Thoracic aorta (tissue), 2 donors: ENCODE data around the gene FKBP15. TPM values are rescaled to one million over a fixed set of nuclear protein-coding genes. Genes with fewer than 3 reads are reported as not detected.
"Not testable (repeated sequence)": the region's sequence is repeated elsewhere in the genome, so short reads cannot be mapped to it uniquely, and the experiment has no call there.

Source experiments
- ATAC-seq: fragments of 150-250 bp; one replicate; pipeline ENCODE4 v1.8.0; 2017; ENCODE audit warnings: low read depth; ENCODE audit not compliant: insufficient number of reproducible peaks, low FRiP score
- DNase-seq: peaks from one replicate; pipeline ENCODE4 v3.0.0-alpha.2; 2020; ENCODE audit warnings: low spot score
- H3K27ac ChIP-seq, 2 donors: fragments of 200-600 bp; sonication (generic); 1 replicate in 1 of 2; 2 replicates in 1 of 2; pipeline ENCODE4 v1.5.1; 2016; ENCODE audit warnings: mild to moderate bottlenecking in 2 of 2, moderate library complexity in 2 of 2
- H3K27me3 ChIP-seq: fragments of 200-600 bp; sonication (generic); replicated peaks from 2 replicates; pipeline ENCODE4 v1.6.0; 2016; ENCODE audit warnings: mild to moderate bottlenecking; ENCODE audit not compliant: insufficient read depth
- H3K36me3 ChIP-seq: fragments of 200-600 bp; sonication (generic); one replicate; pipeline ENCODE4 v1.5.1; 2016
- H3K4me1 ChIP-seq, 2 donors: fragments of 200-600 bp; sonication (generic); 1 replicate in 1 of 2; 2 replicates in 1 of 2; pipeline versions ENCODE4 v1.5.1 to v1.6.0; 2016; ENCODE audit warnings: low read depth in 2 of 2, mild to moderate bottlenecking in 1 of 2; ENCODE audit not compliant: control insufficient read depth in 1 of 2
- H3K4me3 ChIP-seq: fragments of 200-600 bp; sonication (generic); 2 replicates; pipeline ENCODE4 v1.5.1; 2016; ENCODE audit warnings: mild to moderate bottlenecking
- H3K9me3 ChIP-seq: fragments of 200-600 bp; sonication (generic); 2 replicates; pipeline ENCODE4 v1.5.1; 2016
- total RNA-seq, 2 donors: library from RNA; depleted of rRNA; stranded (reverse); fragments of >200 nt; gene quantifications; one replicate each; pipeline versions ENCODE4 v1.1.0 to v1.2.3, GENCODE V29; 2016
- TF ChIP-seq, protein P1 (sequence below): fragments of 200-600 bp; sonication (generic); IDR thresholded peaks from one replicate; pipeline ENCODE4 v1.5.1; 2019; ENCODE audit warnings: antibody characterized with exemption

FKBP15 gene
- total RNA-seq, 2 donors from 2014 or later = 23.3 to 26.4 TPM

DNA sequence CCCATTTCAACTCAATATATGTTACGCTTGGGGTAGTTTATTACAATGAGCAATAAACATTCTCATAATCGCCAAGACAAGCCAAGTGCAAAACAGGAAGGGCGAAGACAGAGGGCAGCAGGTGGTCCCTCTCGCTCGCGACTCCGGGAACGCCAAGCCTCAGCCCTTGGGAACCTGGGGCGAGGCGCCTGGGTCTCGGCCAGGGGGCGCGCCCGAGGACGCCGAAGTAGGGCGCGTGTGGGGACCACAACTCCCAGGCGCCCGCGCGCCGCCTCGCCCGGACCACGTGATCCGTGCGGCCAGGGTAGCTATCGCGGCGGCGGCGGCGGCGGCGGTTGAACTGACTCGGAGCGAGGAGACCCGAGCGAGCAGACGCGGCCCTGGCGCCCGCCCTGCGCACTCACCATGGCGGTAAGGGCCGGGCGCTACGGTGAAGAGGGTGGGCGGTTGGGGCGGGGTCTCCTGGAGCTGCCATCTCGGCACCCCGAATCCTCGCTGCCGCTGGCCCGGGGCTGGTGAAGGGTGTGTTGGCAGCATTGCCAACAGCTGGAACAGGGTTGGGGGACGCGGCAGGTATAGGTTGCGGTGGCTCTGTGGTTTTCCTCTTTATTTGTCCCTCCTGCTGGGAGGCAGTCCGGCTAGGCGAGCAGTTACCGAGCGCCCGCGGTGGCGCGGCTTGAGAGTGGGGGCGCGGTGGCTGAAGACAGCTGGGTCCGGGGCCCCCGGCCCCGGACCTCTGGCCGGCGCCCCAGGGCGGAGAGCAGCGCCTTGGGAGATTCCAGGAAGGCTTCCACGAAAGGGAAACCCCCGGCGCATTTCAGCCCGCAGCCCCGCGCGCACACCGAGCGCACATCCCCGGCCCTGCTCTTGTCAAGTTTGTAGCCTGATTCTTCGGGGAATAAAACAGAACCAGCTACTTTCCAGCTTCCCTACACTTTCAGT, 70.1 kb downstream of the FKBP15 start, which contains the start of gene SLC31A2:
SLC31A2 (plus strand) TSS at position 338 of the 942 bp plus-strand sequence; CDS start at position 406, 68 bp downstream.
- Histone ChIP-seq H3K27ac (peak within 1 kb of the TSS; percentile 34 to 75), H3K36me3 (no peaks in the 10 kb centered on the region), H3K27me3 (no peaks in the 10 kb centered on the region), H3K9me3 (no peaks in the 10 kb centered on the region), H3K4me3 (peak within 1 kb of the TSS; percentile 97), H3K4me1 (peaks cover 4 to 27% of the 10 kb centered on the region in 2 donors)
- TF ChIP-seq, protein P1, sequence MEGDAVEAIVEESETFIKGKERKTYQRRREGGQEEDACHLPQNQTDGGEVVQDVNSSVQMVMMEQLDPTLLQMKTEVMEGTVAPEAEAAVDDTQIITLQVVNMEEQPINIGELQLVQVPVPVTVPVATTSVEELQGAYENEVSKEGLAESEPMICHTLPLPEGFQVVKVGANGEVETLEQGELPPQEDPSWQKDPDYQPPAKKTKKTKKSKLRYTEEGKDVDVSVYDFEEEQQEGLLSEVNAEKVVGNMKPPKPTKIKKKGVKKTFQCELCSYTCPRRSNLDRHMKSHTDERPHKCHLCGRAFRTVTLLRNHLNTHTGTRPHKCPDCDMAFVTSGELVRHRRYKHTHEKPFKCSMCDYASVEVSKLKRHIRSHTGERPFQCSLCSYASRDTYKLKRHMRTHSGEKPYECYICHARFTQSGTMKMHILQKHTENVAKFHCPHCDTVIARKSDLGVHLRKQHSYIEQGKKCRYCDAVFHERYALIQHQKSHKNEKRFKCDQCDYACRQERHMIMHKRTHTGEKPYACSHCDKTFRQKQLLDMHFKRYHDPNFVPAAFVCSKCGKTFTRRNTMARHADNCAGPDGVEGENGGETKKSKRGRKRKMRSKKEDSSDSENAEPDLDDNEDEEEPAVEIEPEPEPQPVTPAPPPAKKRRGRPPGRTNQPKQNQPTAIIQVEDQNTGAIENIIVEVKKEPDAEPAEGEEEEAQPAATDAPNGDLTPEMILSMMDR = no peak
- peak; percentile 66 for DNase-seq
- ATAC-seq = peak; percentile 52

DNA sequence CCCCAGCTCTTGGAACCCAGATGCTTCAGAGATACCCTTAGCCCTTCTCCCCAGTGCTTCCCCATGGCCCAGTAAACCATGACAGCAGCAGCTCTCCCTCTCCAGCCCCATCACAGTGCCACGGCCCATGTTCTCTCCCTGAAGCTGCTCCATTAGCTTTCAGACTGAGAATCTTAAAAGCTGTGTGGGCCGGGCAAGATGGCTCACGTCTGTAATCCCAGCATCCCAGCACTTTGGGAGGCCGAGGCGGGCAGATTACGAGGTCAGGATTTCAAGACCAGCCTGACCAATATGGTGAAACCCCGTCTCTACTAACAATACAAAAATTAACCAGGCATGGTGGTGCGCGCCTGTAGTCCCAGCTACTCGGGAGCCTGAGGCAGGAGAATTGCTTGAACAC, 71.5 kb downstream of the FKBP15 start:
- H3K27me3 ChIP-seq, H3K9me3 ChIP-seq, ATAC-seq, DNase-seq, H3K27ac ChIP-seq, H3K36me3 ChIP-seq, H3K4me3 ChIP-seq: not testable (repeated sequence)
- H3K4me1 ChIP-seq = peaks cover 4 to 26% of the 10 kb centered on the region in 2 donors

DNA sequence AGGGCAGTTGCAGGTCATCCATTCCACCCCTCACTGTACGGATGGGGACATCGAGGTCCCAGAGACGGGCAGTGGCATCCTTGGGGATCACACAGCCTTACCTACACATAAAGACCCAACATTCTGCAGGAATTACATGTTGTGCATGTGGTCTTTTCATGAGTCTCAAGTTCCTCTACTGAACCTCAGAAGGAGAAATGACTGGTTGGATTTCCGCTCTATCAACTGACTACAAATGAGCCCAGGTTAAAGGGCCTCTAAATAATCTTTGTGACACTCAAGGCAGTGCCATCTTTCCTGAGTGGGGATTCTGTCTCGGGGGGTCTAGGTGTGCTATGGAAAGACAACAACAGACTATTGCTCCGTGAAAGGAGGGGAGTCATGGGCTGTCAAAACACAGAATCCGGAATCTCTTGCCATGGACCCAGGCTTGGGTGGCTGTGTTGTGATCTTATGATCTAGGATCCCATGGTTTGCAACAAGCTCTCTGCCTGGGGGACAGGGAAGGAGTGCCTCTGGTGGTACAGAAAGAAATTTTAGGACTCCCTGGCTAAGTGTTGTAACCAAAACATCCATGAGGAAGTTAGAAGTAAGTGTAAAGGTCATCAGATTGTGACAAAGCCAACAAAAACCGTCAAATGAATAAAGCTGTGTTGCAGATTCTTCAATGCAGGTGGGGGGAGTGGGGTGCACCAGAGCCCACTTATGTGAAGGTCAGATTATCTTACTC, 72.1 kb downstream of the FKBP15 start:
- Histone ChIP-seq H3K36me3 (no peaks in the 10 kb centered on the region), H3K27ac (no peak overlapping the region), H3K27me3 (no peaks in the 10 kb centered on the region), H3K9me3 (no peaks in the 10 kb centered on the region), H3K4me3 (no peak overlapping the region), H3K4me1 (peaks cover 4 to 21% of the 10 kb centered on the region in 2 donors)
- TF ChIP-seq, protein P1 = no peak
- no peak for DNase-seq
- no peak for ATAC-seq

DNA sequence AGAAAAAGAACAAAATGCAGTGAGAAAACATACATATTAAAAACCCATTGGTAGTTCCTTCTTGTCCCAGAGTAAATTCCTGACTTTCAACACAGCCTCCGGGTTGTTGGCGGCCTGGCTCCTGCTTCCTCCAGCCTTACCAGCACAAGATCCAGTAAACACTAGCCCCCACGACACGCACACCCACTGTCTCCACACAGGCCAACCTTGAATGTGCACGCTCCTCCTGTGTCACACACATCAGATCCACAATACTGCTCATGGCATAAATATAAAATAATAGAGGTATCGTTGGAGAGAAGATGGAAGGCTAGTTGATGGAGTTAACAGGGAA, 72.7 kb downstream of the FKBP15 start:
- Histone ChIP-seq H3K27ac (no peak overlapping the region), H3K9me3 (no peaks in the 10 kb centered on the region), H3K27me3 (no peaks in the 10 kb centered on the region), H3K36me3 (no peaks in the 10 kb centered on the region), H3K4me1 (peaks cover 4 to 21% of the 10 kb centered on the region in 2 donors), H3K4me3 (no peak overlapping the region)
- DNase-seq (no peak), ATAC-seq (no peak)
- TF ChIP-seq, protein P1 = no peak

DNA sequence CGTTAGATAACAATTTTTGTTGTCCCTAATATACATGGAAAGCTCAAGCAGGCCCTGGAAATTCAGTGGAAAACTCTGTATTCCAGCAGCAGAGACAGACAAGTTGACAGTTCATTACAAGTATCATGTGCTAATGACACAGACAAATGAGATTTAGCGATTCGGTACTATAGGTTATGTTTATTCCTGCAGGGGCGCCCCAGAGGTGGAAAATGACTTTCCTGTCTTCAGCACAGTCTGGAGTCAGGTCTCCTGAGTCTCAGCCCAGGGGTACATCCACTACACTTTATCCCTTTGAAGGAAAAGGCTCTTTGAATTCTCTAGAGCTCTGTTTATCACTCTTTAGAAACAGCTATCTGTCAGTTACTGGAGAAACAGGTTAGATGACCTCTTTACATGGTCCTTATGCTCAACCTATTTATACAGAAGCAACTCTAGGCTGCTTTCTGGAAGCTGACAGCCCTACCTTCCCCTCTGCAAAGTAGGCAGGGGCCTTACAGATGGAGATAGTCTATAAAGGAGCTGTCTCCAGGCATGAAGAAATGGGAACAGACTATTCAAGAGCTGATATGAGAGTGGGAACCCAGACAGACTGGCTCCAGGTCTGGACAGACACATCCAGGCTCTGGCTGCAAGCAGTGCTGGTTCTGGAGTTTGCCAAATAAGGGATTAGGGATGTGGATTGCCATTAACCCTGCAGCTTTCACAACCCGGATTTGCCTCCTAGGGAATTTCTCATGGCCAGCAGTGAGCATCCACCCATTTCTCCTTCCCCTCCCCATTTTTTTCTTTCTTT, 77.4 kb downstream of the FKBP15 start:
- DNase-seq (no peak), ATAC-seq (no peak)
- no peaks in the 10 kb centered on the region for H3K9me3 ChIP-seq
- H3K4me1 ChIP-seq = no peaks in the 10 kb centered on the region
- no peaks in the 10 kb centered on the region for H3K36me3 ChIP-seq
- no peaks in the 10 kb centered on the region for H3K27me3 ChIP-seq
- no peak overlapping the region for H3K4me3 ChIP-seq
- TF ChIP-seq, protein P1 = no peak
- H3K27ac ChIP-seq = no peak overlapping the region

DNA sequence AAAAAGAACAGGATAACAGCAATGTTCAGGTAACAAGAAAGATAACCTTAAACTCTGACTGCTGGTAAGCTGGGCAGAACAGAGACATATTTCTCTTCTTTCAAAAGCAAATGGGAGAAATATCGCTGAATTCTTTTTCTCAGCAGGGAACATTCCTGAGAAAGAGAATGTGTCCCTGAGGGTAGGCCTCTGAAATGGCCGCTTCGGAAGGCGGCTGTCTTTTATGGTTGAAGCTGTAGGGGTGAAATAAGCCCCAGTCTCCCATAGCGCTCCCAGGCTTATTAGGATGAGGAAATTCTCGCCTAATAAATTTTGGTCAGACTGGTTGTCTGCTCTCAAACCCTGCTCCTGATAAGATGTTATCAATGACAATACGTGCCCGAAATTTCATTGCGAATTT, 80.2 kb downstream of the FKBP15 start:
- not testable (repeated sequence) for H3K4me3 ChIP-seq, ATAC-seq, H3K27ac ChIP-seq, DNase-seq, H3K9me3 ChIP-seq, H3K36me3 ChIP-seq, H3K4me1 ChIP-seq, H3K27me3 ChIP-seq
